SK-N-SH (cell line): ENCODE measurements around the gene TAS2R3. TPM values are rescaled to one million over a fixed set of nuclear protein-coding genes. Genes with fewer than 3 reads are reported as not detected.

ENCODE experiments used
- CTCF ChIA-PET: fragments of 300-600, 350-600 bp; formaldehyde crosslinking; extraction: SDS; loops from one replicate; lab custom pipeline; 2021; lab: Yijun Ruan, JAX
- POLR2A ChIA-PET: fragments of 350-600 bp; sonication (Branson Sonifier 250); formaldehyde crosslinking; extraction: SDS; loops from one replicate; lab custom pipeline; 2020; ENCODE audit warnings: antibody characterized with exemption, inconsistent platforms; lab: Yijun Ruan, JAX
- DNase-seq: peaks from one replicate; pipeline ENCODE4 v3.0.0; 2012
- H2AFZ ChIP-seq: fragments of 200-600 bp; sonication (generic); 2 replicates; pipeline ENCODE4 v1.8.1; 2016; ENCODE audit warnings: antibody characterized with exemption, mild to moderate bottlenecking, low read depth
- H3F3A ChIP-seq: fragments of 200-600 bp; sonication (generic); replicated peaks from 2 replicates; pipeline ENCODE3; 2016; ENCODE audit warnings: antibody characterized with exemption, mild to moderate bottlenecking; ENCODE audit not compliant: insufficient read depth
- H3K27ac ChIP-seq, 2 experiments: fragments of 200-500 bp in 1 of 2; fragments of 200-600 bp in 1 of 2; sonication (Bioruptor generic) in 1 of 2; sonication (generic), shearing (Covaris generic) in 1 of 2; 2 replicates each; pipeline versions ENCODE4 v1.5.1 to v1.6.1; 2014 to 2016; ENCODE audit warnings: low read depth in 2 of 2, inconsistent platforms in 1 of 2, low read length in 1 of 2, mild to moderate bottlenecking in 1 of 2, mixed read lengths in 1 of 2
- H3K27me3 ChIP-seq: fragments of 200-600 bp; sonication (generic), shearing (Covaris generic); 2 replicates; pipeline ENCODE4 v1.6.1; 2016; ENCODE audit warnings: mixed run types; ENCODE audit not compliant: insufficient read depth
- H3K36me3 ChIP-seq, 2 experiments: fragments of 200-500 bp in 1 of 2; fragments of 200-600 bp in 1 of 2; sonication (Bioruptor generic) in 1 of 2; sonication (generic) in 1 of 2; replicated peaks in 1 of 2; 2 replicates each; pipeline versions ENCODE3 to v1.5.1; 2014 to 2016; ENCODE audit warnings: low read length in 1 of 2, mild to moderate bottlenecking in 1 of 2; ENCODE audit not compliant: insufficient read depth in 2 of 2, control insufficient read depth in 1 of 2
- H3K4me1 ChIP-seq, 2 experiments: fragments of 200-500 bp in 1 of 2; fragments of 200-600 bp in 1 of 2; sonication (Bioruptor generic) in 1 of 2; sonication (generic), shearing (Covaris generic) in 1 of 2; 2 replicates each; pipeline versions ENCODE4 v1.5.1 to v1.6.1; 2014 to 2016; ENCODE audit warnings: low read depth in 1 of 2, low read length in 1 of 2, mixed run types in 1 of 2; ENCODE audit not compliant: insufficient read depth in 2 of 2, control insufficient read depth in 1 of 2
- H3K4me2 ChIP-seq: fragments of 200-600 bp; sonication (generic), shearing (Covaris generic); 2 replicates; pipeline ENCODE4 v1.6.1; 2017; ENCODE audit warnings: mixed run types
- H3K4me3 ChIP-seq, 2 experiments: fragments of 200-500 bp in 1 of 2; fragments of 200-600 bp in 1 of 2; sonication (Bioruptor generic) in 1 of 2; sonication (generic), shearing (Covaris generic) in 1 of 2; 2 replicates each; pipeline versions ENCODE4 v1.5.1 to v1.8.1; 2014 to 2016; ENCODE audit warnings: low read depth in 2 of 2, inconsistent platforms in 1 of 2, low read length in 1 of 2, mild to moderate bottlenecking in 1 of 2, mixed read lengths in 1 of 2, moderate library complexity in 1 of 2
- H3K79me2 ChIP-seq: fragments of 200-600 bp; sonication (generic); 2 replicates; pipeline ENCODE4 v1.8.1; 2017; ENCODE audit warnings: mild to moderate bottlenecking; ENCODE audit not compliant: insufficient read depth
- H3K9ac ChIP-seq: fragments of 200-600 bp; sonication (generic); 2 replicates; pipeline ENCODE4 v1.6.1; 2017; ENCODE audit warnings: mixed run types
- H3K9me2 ChIP-seq: fragments of 200-600 bp; sonication (generic); 2 replicates; pipeline ENCODE4 v1.6.1; 2017; ENCODE audit warnings: mixed run types
- H3K9me3 ChIP-seq: fragments of 200-600 bp; sonication (generic); 2 replicates; pipeline ENCODE4 v1.6.1; 2017; ENCODE audit warnings: mixed run types, mild to moderate bottlenecking, moderate library complexity
- H4K20me1 ChIP-seq: fragments of 200-600 bp; sonication (generic); 2 replicates; pipeline ENCODE4 v1.6.1; 2017; ENCODE audit warnings: mild to moderate bottlenecking, mixed run types; ENCODE audit not compliant: insufficient read depth
- CTCF ChIP-seq: fragments of 200-600 bp; sonication (generic); IDR thresholded peaks from 2 replicates; pipeline ENCODE4 v1.6.1; 2017; ENCODE audit warnings: antibody characterized with exemption, mild to moderate bottlenecking, moderate library complexity
- FOSL2 ChIP-seq: IDR thresholded peaks from 2 replicates; pipeline ENCODE4 v1.4.0; 2012; ENCODE audit warnings: low read depth, mild to moderate bottlenecking, moderate library complexity, borderline replicate concordance
- FOXM1 ChIP-seq: IDR thresholded peaks from 2 replicates; pipeline ENCODE4 v1.4.0; 2012; ENCODE audit warnings: low read depth, mild to moderate bottlenecking
- GABPA ChIP-seq: IDR thresholded peaks from 2 replicates; pipeline ENCODE4 v1.4.0; 2012; ENCODE audit warnings: low read depth, mild to moderate bottlenecking
- GATA2 ChIP-seq: sonication (generic); formaldehyde crosslinking; IDR thresholded peaks from 2 replicates; pipeline ENCODE4 v1.5.0; 2020; ENCODE audit warnings: mild to moderate bottlenecking, missing genetic modification reagents
- JUND ChIP-seq: IDR thresholded peaks from 2 replicates; pipeline ENCODE4 v1.4.0; 2012
- MXI1 ChIP-seq: IDR thresholded peaks from 2 replicates; pipeline ENCODE4 v1.6.1; 2012; ENCODE audit warnings: mild to moderate bottlenecking, low read depth, low read length, improper control_type of control experiment
- NRF1 ChIP-seq: IDR thresholded peaks from 2 replicates; pipeline ENCODE4 v1.6.1; 2012; ENCODE audit warnings: low read depth, mild to moderate bottlenecking, low read length
- PBX3 ChIP-seq: IDR thresholded peaks from 2 replicates; pipeline ENCODE4; 2012
- RCOR1 ChIP-seq: fragments of 150-350 bp; IDR thresholded peaks from 2 replicates; pipeline ENCODE4 v1.6.1; 2017; ENCODE audit warnings: antibody characterized with exemption, low read length
- REST ChIP-seq: IDR thresholded peaks from 2 replicates; pipeline ENCODE4 v1.6.1; 2012; ENCODE audit warnings: mild to moderate bottlenecking, low read depth, low read length, moderate library complexity
- SIN3A ChIP-seq: IDR thresholded peaks from 2 replicates; pipeline ENCODE4 v1.6.1; 2012; ENCODE audit warnings: low read depth, mild to moderate bottlenecking, low read length, moderate library complexity, borderline replicate concordance
- SMC3 ChIP-seq: IDR thresholded peaks from 2 replicates; pipeline ENCODE4 v1.6.1; 2012; ENCODE audit warnings: low read depth, low read length, improper control_type of control experiment
- TAF1 ChIP-seq: IDR thresholded peaks from 2 replicates; pipeline ENCODE4 v1.6.1; 2012; ENCODE audit warnings: low read depth, mild to moderate bottlenecking, low read length, moderate library complexity, borderline replicate concordance
- USF2 ChIP-seq: fragments of 150-350 bp; IDR thresholded peaks from 2 replicates; pipeline ENCODE4 v1.6.1; 2017; ENCODE audit warnings: antibody characterized with exemption, low read length, low read depth, borderline replicate concordance
- ZBTB33 ChIP-seq: IDR thresholded peaks from 2 replicates; pipeline ENCODE4 v1.4.0; 2012; ENCODE audit warnings: low read depth, borderline replicate concordance
- WGBS: methylation state at CpG from one replicate; pipeline ENCODE4 v1.1.6; 2017; ENCODE audit warnings: low lambda C conversion rate; 5-methylcytosine and 5-hydroxymethylcytosine counted together
- polyA plus RNA-seq, 3 experiments: library from polyadenylated mRNA; depleted of rRNA; stranded (reverse); fragments of >200 nt; gene quantifications; 2 replicates each; pipeline ENCODE4 v1.2.3, GENCODE V29; 2012
- TF ChIP-seq, protein P1 (sequence below): IDR thresholded peaks from 2 replicates; pipeline ENCODE4 v1.4.0; 2012; ENCODE audit warnings: low read depth

The TAS2R3 gene
- polyA plus RNA-seq, 1 of the 3 experiments (the other 2 are of a cell fraction): not detected

DNA sequence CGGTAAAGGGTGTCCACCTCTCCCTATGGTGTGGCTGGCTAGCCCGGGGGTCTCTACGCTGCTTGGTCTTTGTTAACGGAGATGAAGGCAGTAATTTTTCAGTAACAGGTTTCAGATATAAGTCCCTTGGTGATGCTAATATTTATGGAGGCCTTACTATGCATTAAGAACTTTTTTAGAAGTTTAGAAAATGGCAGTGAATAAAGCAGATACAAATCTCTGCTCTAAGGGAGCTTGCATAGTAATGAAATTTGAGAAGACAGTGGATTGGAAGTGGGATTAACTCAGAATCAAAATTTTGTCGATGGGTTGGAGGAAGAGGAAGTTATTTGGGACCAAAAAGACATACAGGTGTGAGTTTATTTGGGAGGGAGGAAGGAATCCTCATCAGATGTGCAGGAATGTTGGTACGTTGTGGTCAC, 25.3 kb upstream of the TAS2R3 start:
- CTCF ChIA-PET: interaction anchor here (0.6 to 9.4 kb wide), 46 partner anchors 10 to 1573 kb away, joined by 3 to 124 read pairs (median 5); partner anchors contain the start of genes AGK, DENND11, MRPS33 and TAS2R3

DNA sequence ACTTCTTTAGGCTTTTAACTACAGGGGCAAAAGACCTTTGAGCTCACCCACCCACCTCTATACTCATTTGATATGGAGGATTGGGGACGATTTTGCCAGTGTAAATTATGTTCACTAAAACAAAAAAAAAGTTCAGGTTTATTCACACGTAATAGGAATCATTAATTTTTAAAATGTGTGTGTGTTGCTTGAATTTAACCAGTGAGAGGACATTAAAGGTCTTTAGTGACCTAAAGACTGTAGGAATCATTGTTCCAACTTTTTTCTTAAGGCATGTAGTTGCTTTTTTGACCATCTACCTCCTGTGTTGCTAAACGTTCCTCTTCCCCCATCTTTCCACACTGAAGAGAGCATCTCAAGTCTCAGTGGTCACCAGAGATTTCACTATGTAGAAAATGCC, 24.6 kb upstream of the TAS2R3 start:
- no peaks in the 10 kb centered on the region for H3K9me2 ChIP-seq
- peaks cover 6% of the 10 kb centered on the region for H3F3A ChIP-seq
- no peaks in the 10 kb centered on the region for H4K20me1 ChIP-seq
- no peaks in the 10 kb centered on the region for H3K9me3 ChIP-seq
- peak overlapping the region; percentile 83 for H3K9ac ChIP-seq
- H3K27me3 ChIP-seq: no peaks in the 10 kb centered on the region
- 38% methylated on average over 3 of the region's 3 CpGs for WGBS
- ChIA-PET CTCF (interaction anchor here (0.9 to 9.4 kb wide), 17 partner anchors 9 to 802 kb away, joined by 3 to 124 read pairs (median 17); partner anchors contain the start of genes MRPS33 and TAS2R3), POLR2A (no interaction called here)
- no peak overlapping the region for H2AFZ ChIP-seq
- peak overlapping the region; percentile 94 to 95 for H3K4me3 ChIP-seq
- H3K27ac ChIP-seq: no peak overlapping the region
- H3K79me2 ChIP-seq: peaks cover 40% of the 10 kb centered on the region
- H3K36me3 ChIP-seq: peaks cover 48 to 49% of the 10 kb centered on the region in 2 experiments
- DNase-seq: no peak
- H3K4me1 ChIP-seq: peaks cover 6 to 26% of the 10 kb centered on the region in 2 experiments; a peak in 2 of 4 replicates
- peak overlapping the region; percentile 78 for H3K4me2 ChIP-seq
- TF ChIP-seq SIN3A: no peak
- TF ChIP-seq SMC3: no peak
- no peak for TF ChIP-seq ZBTB33
- TF ChIP-seq FOXM1: no peak
- no peak for TF ChIP-seq RCOR1
- no peak for TF ChIP-seq PBX3
- no peak for TF ChIP-seq USF2
- TF ChIP-seq, protein P1, sequence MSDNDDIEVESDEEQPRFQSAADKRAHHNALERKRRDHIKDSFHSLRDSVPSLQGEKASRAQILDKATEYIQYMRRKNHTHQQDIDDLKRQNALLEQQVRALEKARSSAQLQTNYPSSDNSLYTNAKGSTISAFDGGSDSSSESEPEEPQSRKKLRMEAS: no peak
- no peak for TF ChIP-seq CTCF
- no peak for TF ChIP-seq FOSL2
- no peak for TF ChIP-seq NRF1
- no peak for TF ChIP-seq GABPA
- no peak for TF ChIP-seq JUND
- no peak for TF ChIP-seq GATA2
- TF ChIP-seq TAF1: no peak
- TF ChIP-seq REST: no peak

More for the DNA sequence above, 25.3 kb upstream of the TAS2R3 start:
- no peaks in the 10 kb centered on the region for H3K9me2 ChIP-seq
- H3K9me3 ChIP-seq: no peaks in the 10 kb centered on the region
- peak; percentile 8 for DNase-seq
- TF ChIP-seq SMC3 (no peak), MXI1 (peak; percentile 1; the same call in 1 of the 2 replicates)
- TF ChIP-seq, all 33 proteins: peak for 1
- Histone ChIP-seq H3K27me3 (no peaks in the 10 kb centered on the region), H3K36me3 (peaks cover 41 to 42% of the 10 kb centered on the region in 2 experiments), H3F3A (peaks cover 4% of the 10 kb centered on the region), H3K4me2 (peak overlapping the region; percentile 78), H4K20me1 (no peaks in the 10 kb centered on the region), H3K4me3 (peak overlapping the region; percentile 94 to 95), H3K9ac (peak overlapping the region; percentile 83), H2AFZ (peak overlapping the region; percentile 81), H3K79me2 (peaks cover 40% of the 10 kb centered on the region), H3K27ac (peak overlapping the region; percentile 69 to 93), H3K4me1 (peaks cover 6 to 26% of the 10 kb centered on the region in 2 experiments; a peak in 2 of 4 replicates)
- POLR2A ChIA-PET: interaction anchor here (0.8 to 1.3 kb wide), 9 partner anchors 17 to 188 kb away, joined by 3 to 7 read pairs (median 4); partner anchors contain the start of gene AGK
- WGBS: 2% methylated on average over 6 of the region's 6 CpGs
